Measurements from ENCODE around the gene ADAM8.
"Not testable (repeated sequence)": the region's sequence is repeated elsewhere in the genome, so short reads cannot be mapped to it uniquely, and the experiment has no call there.

ADAM8 gene

DNA sequence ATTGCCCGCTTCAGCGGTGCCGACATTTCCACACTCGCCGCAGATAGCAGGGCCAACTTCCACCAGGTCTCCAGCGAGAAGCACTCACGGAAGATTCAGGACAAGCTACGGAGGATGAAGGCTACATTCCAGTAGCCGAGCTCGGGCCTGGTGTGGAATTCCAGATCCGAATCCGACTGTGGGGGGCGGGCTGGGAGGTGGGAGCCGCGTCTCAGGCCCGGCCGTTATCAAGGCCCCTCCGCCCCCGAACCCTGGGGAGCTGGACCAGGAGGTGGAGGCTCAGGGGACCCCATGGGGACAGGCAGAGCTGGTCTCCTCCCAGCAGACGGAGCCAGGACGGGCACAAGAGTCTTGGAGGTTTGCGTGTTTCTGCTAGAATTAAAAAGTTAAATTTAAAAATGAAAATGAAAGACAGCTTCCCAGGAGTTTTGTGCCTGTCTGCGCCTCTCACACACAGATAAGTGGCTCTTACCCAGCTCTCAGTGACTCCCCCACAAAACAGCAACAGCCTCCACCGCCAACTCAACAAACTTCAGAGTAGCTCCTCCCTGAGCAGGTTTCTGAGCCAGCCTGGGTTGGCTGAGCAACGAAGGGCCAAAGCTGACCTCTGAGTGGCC lies 51.8 kb downstream of the ADAM8 start:
- Histone ChIP-seq H3K9me3 (ENCODE audit: control insufficient read depth in 1 of 2, low read length in 2 of 2) (no peaks in the 10 kb centered on the region), H3K4me1 (ENCODE audit: control insufficient read depth in 1 of 2, insufficient read depth in 2 of 2, low read length in 2 of 2) (no peaks in the 10 kb centered on the region), H3K27me3 (ENCODE audit: control insufficient read depth in 1 of 2, insufficient read depth in 2 of 2, low read length in 2 of 2) (peaks cover 11 to 26% of the 10 kb centered on the region in 2 donors), H3K36me3 (ENCODE audit: control insufficient read depth in 1 of 2, insufficient read depth in 2 of 2, low read length in 2 of 2) (no peaks in the 10 kb centered on the region), H3K9ac (ENCODE audit: low read depth in 1 of 2, low read length in 2 of 2) (no peak overlapping the region), H3K27ac (ENCODE audit: low read depth, low read length) (no peak overlapping the region), H3K4me3 (ENCODE audit: low read depth in 1 of 2, low read length in 2 of 2) (no peak overlapping the region)

DNA sequence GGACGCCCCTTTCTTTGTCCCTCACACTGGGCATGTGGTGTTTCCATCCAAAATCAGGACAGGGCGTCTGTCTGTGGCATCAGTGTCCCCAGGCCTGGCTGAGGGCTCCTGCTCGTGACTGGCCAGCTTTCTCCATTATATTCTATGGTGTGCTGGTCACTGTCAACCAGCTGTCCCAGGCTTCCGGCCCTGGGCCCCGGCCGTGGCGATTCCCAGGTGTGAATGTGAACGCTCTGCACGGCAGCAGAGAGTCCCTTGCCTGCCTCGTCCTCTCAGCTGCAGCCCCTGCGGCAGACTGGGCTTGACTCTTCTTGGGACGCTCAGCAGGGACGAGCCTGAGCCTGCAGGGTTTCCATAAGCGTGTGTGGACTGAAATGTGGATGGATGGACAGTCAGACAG lies 52.6 kb downstream of the ADAM8 start:
- Histone ChIP-seq H3K9ac (ENCODE audit: low read depth in 1 of 2, low read length in 2 of 2) (no peak overlapping the region), H3K27ac (ENCODE audit: low read depth, low read length) (no peak overlapping the region), H3K36me3 (ENCODE audit: control insufficient read depth in 1 of 2, insufficient read depth in 2 of 2, low read length in 2 of 2) (no peaks in the 10 kb centered on the region), H3K9me3 (ENCODE audit: control insufficient read depth in 1 of 2, low read length in 2 of 2) (no peaks in the 10 kb centered on the region), H3K27me3 (ENCODE audit: control insufficient read depth in 1 of 2, insufficient read depth in 2 of 2, low read length in 2 of 2) (peaks cover 7 to 21% of the 10 kb centered on the region in 2 donors), H3K4me1 (ENCODE audit: control insufficient read depth in 1 of 2, insufficient read depth in 2 of 2, low read length in 2 of 2) (no peaks in the 10 kb centered on the region), H3K4me3 (ENCODE audit: low read depth in 1 of 2, low read length in 2 of 2) (no peak overlapping the region)

DNA sequence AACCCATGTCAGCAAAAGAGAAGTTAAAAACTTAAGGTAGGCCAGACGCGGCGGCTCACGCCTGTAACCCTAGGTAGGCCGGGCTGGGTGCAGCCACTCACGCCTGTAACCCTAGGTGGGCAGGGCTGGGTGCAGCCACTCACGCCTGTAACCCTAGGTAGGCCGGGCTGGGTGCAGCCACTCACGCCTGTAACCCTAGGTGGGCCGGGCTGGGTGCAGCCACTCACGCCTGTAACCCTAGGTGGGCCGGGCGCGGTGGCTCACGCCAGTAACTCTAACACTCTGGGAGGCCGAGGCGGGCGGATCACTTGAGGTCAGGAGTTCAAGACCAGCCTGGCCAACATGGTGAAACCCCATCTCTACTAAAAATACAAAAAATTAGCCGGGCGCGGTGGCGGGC lies 54.9 kb downstream of the ADAM8 start:
- H3K9me3 ChIP-seq (ENCODE audit: control insufficient read depth in 1 of 2, low read length in 2 of 2); H3K27me3 ChIP-seq (ENCODE audit: control insufficient read depth in 1 of 2, insufficient read depth in 2 of 2, low read length in 2 of 2); H3K9ac ChIP-seq (ENCODE audit: low read depth in 1 of 2, low read length in 2 of 2); H3K4me3 ChIP-seq (ENCODE audit: low read depth in 1 of 2, low read length in 2 of 2); H3K36me3 ChIP-seq (ENCODE audit: control insufficient read depth in 1 of 2, insufficient read depth in 2 of 2, low read length in 2 of 2); H3K27ac ChIP-seq (ENCODE audit: low read depth, low read length); H3K4me1 ChIP-seq (ENCODE audit: control insufficient read depth in 1 of 2, insufficient read depth in 2 of 2, low read length in 2 of 2): not testable (repeated sequence)

DNA sequence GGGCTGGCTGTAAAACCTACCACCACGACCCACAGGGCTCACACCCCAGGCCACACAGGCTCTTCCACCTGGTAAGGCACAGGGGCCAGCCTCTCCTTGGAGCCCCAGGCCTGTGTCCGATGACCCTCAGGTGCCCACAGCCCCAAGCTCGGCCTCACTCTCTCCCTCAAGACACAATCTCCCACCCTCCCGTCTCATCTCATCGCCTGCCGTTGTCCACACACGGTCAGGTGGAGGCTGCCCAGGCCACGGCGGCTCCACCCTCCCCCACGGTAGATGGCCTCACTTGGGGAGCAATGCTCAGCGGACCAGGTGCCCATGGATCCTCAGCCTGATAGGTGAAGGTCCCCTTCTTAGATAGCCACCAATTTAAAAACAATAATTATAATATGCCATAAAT lies 55.3 kb downstream of the ADAM8 start:
- no peak overlapping the region for H3K9ac ChIP-seq (ENCODE audit: low read depth in 1 of 2, low read length in 2 of 2)
- H3K27me3 ChIP-seq (ENCODE audit: control insufficient read depth in 1 of 2, insufficient read depth in 2 of 2, low read length in 2 of 2) = peaks cover 0 to 4% of the 10 kb centered on the region in 2 donors
- H3K4me3 ChIP-seq (ENCODE audit: low read depth in 1 of 2, low read length in 2 of 2) = no peak overlapping the region
- H3K9me3 ChIP-seq (ENCODE audit: control insufficient read depth in 1 of 2, low read length in 2 of 2) = no peaks in the 10 kb centered on the region
- no peak overlapping the region for H3K27ac ChIP-seq (ENCODE audit: low read depth, low read length)
- H3K36me3 ChIP-seq (ENCODE audit: control insufficient read depth in 1 of 2, insufficient read depth in 2 of 2, low read length in 2 of 2) = no peaks in the 10 kb centered on the region
- H3K4me1 ChIP-seq (ENCODE audit: control insufficient read depth in 1 of 2, insufficient read depth in 2 of 2, low read length in 2 of 2) = no peaks in the 10 kb centered on the region

DNA sequence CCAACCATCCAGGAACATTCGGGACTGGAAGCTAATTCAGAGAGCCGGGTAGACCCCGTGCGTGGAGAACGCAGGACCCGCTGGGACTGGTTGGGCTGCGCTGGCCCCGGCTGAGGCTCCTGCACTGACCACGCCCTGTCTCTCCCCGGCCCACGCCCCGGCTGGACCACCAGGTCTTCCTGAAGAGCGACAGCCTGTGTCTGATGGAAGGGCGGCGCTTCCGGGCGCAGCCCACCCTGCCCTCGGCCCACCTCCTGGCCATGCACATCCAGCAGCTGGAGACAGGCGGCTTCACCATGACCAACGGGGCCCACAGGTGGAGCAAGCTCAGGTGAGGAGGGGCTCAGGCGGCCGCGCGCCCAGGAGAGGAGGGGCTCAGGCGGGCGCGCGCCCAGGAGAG lies 56.9 kb downstream of the ADAM8 start:
- Histone ChIP-seq H3K27me3 (ENCODE audit: control insufficient read depth in 1 of 2, insufficient read depth in 2 of 2, low read length in 2 of 2) (peaks cover 0 to 4% of the 10 kb centered on the region in 2 donors), H3K4me3 (ENCODE audit: low read depth in 1 of 2, low read length in 2 of 2) (no peak overlapping the region), H3K4me1 (ENCODE audit: control insufficient read depth in 1 of 2, insufficient read depth in 2 of 2, low read length in 2 of 2) (no peaks in the 10 kb centered on the region), H3K27ac (ENCODE audit: low read depth, low read length) (no peak overlapping the region), H3K36me3 (ENCODE audit: control insufficient read depth in 1 of 2, insufficient read depth in 2 of 2, low read length in 2 of 2) (no peaks in the 10 kb centered on the region), H3K9ac (ENCODE audit: low read depth in 1 of 2, low read length in 2 of 2) (no peak overlapping the region), H3K9me3 (ENCODE audit: control insufficient read depth in 1 of 2, low read length in 2 of 2) (no peaks in the 10 kb centered on the region)

DNA sequence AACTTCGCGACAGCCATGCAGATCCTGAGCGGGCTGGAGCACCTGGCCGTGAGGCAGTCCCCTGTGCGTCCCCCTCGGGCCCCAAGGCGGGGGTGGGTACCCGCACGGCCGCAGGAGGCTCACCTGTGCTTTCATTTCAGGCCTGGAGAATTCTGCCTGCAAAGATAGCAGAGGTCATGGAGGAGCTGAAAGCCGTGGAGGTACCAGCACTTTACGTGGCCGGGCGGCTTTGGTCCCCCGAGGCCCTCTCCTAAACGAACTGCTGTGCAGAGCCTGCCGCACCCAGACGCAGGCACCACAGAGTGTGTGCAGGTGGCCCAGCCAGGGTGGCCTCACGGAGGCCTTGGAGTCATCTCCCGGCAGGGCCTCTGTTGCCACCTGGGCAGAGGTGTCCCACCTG lies 57.8 kb downstream of the ADAM8 start:
- Histone ChIP-seq H3K9me3 (ENCODE audit: control insufficient read depth in 1 of 2, low read length in 2 of 2) (no peaks in the 10 kb centered on the region), H3K36me3 (ENCODE audit: control insufficient read depth in 1 of 2, insufficient read depth in 2 of 2, low read length in 2 of 2) (no peaks in the 10 kb centered on the region), H3K4me3 (ENCODE audit: low read depth in 1 of 2, low read length in 2 of 2) (no peak overlapping the region), H3K27ac (ENCODE audit: low read depth, low read length) (no peak overlapping the region), H3K9ac (ENCODE audit: low read depth in 1 of 2, low read length in 2 of 2) (no peak overlapping the region), H3K4me1 (ENCODE audit: control insufficient read depth in 1 of 2, insufficient read depth in 2 of 2, low read length in 2 of 2) (no peaks in the 10 kb centered on the region), H3K27me3 (ENCODE audit: control insufficient read depth in 1 of 2, insufficient read depth in 2 of 2, low read length in 2 of 2) (peaks cover 0 to 4% of the 10 kb centered on the region in 2 donors)

DNA sequence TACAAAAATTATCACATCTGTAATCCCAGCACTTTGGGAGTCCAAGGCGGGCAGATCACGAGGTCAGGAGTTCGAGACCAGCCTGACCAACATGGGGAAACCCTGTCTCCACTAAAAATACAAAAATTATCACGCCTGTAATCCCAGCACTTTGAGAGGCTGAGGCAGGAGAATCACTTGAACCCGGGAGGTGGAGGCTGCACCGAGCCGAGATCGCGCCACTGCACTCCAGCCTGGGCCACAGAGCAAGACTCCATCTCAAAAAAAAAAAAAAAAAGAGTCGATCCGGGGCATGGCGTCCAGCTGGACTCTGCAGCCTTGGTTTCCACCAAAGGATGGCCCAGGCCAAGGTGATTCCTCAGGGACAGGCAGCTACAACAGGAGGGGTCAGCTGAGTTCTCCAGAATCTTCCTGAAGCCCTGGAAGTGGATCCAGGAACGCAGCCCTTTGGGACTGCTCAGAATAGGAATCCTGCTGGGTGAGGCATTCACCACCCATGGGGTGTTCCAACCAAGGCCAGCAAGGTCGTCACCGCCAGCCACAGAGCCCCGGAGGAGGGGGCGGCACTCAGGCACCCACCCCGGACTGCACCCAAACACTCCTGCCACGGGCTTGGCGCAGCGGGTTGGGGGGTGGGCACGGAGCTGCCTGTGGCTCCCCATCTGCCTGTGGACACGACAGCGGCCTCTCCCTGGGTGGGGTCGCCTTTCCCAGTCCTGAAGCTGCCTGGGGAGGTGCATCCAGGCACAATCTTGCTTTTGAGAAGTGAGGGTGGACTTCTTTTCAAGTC lies 58.7 kb downstream of the ADAM8 start:
- no peak overlapping the region for H3K27ac ChIP-seq (ENCODE audit: low read depth, low read length)
- no peaks in the 10 kb centered on the region for H3K36me3 ChIP-seq (ENCODE audit: control insufficient read depth in 1 of 2, insufficient read depth in 2 of 2, low read length in 2 of 2)
- H3K4me1 ChIP-seq (ENCODE audit: control insufficient read depth in 1 of 2, insufficient read depth in 2 of 2, low read length in 2 of 2) = no peaks in the 10 kb centered on the region
- peaks cover 0 to 4% of the 10 kb centered on the region in 2 donors for H3K27me3 ChIP-seq (ENCODE audit: control insufficient read depth in 1 of 2, insufficient read depth in 2 of 2, low read length in 2 of 2)
- H3K9ac ChIP-seq (ENCODE audit: low read depth in 1 of 2, low read length in 2 of 2) = no peak overlapping the region
- H3K9me3 ChIP-seq (ENCODE audit: control insufficient read depth in 1 of 2, low read length in 2 of 2) = no peaks in the 10 kb centered on the region
- no peak overlapping the region for H3K4me3 ChIP-seq (ENCODE audit: low read depth in 1 of 2, low read length in 2 of 2)

DNA sequence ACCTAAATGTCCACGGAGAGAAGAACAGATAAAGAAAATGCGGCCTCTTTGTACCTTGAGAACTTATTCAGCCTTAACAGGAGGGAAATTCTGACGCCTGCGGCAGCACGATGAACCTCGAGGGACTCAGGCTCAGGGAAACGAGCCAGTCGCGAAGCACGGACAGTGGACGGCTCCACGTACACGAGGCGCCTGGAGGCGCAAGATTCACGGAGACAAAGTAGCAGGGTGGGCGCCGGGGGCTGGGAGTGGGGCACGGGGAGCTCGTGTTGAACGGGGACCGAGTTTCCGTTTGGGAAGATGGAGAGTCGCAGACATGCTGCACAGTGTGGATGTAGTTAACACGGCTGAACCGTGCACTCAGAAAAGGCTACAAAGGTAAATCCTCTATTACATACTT lies 59.9 kb downstream of the ADAM8 start:
- Histone ChIP-seq H3K4me1 (ENCODE audit: control insufficient read depth in 1 of 2, insufficient read depth in 2 of 2, low read length in 2 of 2) (no peaks in the 10 kb centered on the region), H3K27me3 (ENCODE audit: control insufficient read depth in 1 of 2, insufficient read depth in 2 of 2, low read length in 2 of 2) (peaks cover 0 to 4% of the 10 kb centered on the region in 2 donors), H3K9ac (ENCODE audit: low read depth in 1 of 2, low read length in 2 of 2) (no peak overlapping the region), H3K36me3 (ENCODE audit: control insufficient read depth in 1 of 2, insufficient read depth in 2 of 2, low read length in 2 of 2) (no peaks in the 10 kb centered on the region), H3K27ac (ENCODE audit: low read depth, low read length) (no peak overlapping the region), H3K9me3 (ENCODE audit: control insufficient read depth in 1 of 2, low read length in 2 of 2) (no peaks in the 10 kb centered on the region), H3K4me3 (ENCODE audit: low read depth in 1 of 2, low read length in 2 of 2) (no peak overlapping the region)

DNA sequence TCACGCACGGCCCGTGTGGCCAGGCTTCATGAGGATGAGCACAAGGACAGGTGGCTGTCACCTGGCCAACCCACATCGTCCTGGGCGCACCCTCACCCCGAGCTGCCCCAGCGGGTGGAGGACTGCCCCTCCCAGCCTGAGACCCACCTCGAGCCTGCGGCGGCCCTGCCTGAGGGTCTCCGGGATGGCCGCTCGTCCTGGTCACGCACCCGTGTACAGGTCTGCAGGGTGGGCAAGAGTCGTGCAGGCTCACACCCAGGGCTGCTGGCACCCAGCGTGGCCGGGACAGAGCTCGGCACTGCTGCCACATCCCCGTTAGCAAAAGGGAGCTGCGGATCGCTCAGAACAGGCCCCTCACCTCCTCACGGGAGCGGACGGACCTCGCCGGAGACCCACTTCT lies 61.1 kb downstream of the ADAM8 start:
- H3K4me1 ChIP-seq (ENCODE audit: control insufficient read depth in 1 of 2, insufficient read depth in 2 of 2, low read length in 2 of 2) = no peaks in the 10 kb centered on the region

DNA sequence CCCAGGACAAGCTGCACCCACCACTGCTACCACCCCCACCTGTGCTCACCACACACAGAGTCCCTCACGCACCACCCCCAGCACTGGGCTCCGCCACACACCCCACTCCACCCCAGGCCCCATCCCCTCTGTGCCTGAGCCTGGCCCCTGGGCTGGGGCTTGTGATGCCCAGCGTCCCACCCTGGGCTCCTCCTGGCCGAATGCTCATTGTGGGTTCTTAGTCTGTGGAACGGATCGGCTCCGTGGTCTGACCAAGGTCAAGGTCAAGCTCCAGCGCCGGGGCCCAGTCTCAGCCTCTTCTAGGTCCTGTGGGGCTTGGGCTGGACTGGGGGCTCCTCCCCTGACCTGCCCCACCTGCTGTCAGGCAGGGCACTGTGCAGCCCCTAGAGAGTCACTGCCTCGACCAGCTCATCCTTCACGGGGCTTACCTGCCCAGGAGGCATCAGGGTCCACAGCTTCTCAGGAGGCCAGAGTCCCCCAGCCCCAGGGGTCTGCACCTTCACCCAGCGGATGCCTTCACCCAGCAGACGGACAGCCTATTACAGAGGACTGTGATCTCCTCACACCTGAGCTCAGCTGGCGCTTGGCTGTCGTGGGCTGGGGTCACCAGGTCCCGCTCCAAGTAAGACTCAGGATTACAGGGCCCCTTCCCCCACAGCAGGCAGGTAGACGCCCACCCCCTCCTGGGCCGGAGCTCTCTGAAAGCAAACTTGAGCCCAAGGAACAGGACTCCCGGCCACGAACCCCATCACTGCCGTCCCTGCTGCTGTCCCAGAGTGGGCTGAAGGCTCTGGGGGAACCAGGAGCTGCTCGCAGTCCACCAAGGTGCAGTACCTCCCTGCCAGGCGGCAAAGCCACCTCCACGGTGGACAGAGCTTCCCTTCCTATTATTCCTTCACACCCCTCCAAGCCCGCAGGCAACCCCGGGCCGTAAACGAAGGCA lies 61.9 kb downstream of the ADAM8 start:
- Histone ChIP-seq H3K9me3 (ENCODE audit: control insufficient read depth in 1 of 2, low read length in 2 of 2) (no peaks in the 10 kb centered on the region), H3K27ac (ENCODE audit: low read depth, low read length) (no peak overlapping the region), H3K4me1 (ENCODE audit: control insufficient read depth in 1 of 2, insufficient read depth in 2 of 2, low read length in 2 of 2) (no peaks in the 10 kb centered on the region), H3K27me3 (ENCODE audit: control insufficient read depth in 1 of 2, insufficient read depth in 2 of 2, low read length in 2 of 2) (no peaks in the 10 kb centered on the region), H3K36me3 (ENCODE audit: control insufficient read depth in 1 of 2, insufficient read depth in 2 of 2, low read length in 2 of 2) (no peaks in the 10 kb centered on the region), H3K4me3 (ENCODE audit: low read depth in 1 of 2, low read length in 2 of 2) (no peak overlapping the region), H3K9ac (ENCODE audit: low read depth in 1 of 2, low read length in 2 of 2) (no peak overlapping the region)

More for the DNA sequence above, 61.1 kb downstream of the ADAM8 start:
- Histone ChIP-seq H3K27me3 (ENCODE audit: control insufficient read depth in 1 of 2, insufficient read depth in 2 of 2, low read length in 2 of 2) (no peaks in the 10 kb centered on the region), H3K4me3 (ENCODE audit: low read depth in 1 of 2, low read length in 2 of 2) (no peak overlapping the region), H3K36me3 (ENCODE audit: control insufficient read depth in 1 of 2, insufficient read depth in 2 of 2, low read length in 2 of 2) (no peaks in the 10 kb centered on the region), H3K9ac (ENCODE audit: low read depth in 1 of 2, low read length in 2 of 2) (no peak overlapping the region), H3K9me3 (ENCODE audit: control insufficient read depth in 1 of 2, low read length in 2 of 2) (no peaks in the 10 kb centered on the region), H3K27ac (ENCODE audit: low read depth, low read length) (no peak overlapping the region)

All from duodenal mucosa (tissue), 2 donors.